GM19328 (cell line): Measurements from ENCODE around the gene EXOSC7.

ENCODE experiments used
- ATAC-seq: cut with Tn5 transposase; IDR thresholded peaks from one replicate; pipeline ENCODE4 v1.9.1; 2021; ENCODE audit warnings: mild to moderate bottlenecking, moderate library complexity; ENCODE audit not compliant: unreplicated experiment

The EXOSC7 gene

DNA sequence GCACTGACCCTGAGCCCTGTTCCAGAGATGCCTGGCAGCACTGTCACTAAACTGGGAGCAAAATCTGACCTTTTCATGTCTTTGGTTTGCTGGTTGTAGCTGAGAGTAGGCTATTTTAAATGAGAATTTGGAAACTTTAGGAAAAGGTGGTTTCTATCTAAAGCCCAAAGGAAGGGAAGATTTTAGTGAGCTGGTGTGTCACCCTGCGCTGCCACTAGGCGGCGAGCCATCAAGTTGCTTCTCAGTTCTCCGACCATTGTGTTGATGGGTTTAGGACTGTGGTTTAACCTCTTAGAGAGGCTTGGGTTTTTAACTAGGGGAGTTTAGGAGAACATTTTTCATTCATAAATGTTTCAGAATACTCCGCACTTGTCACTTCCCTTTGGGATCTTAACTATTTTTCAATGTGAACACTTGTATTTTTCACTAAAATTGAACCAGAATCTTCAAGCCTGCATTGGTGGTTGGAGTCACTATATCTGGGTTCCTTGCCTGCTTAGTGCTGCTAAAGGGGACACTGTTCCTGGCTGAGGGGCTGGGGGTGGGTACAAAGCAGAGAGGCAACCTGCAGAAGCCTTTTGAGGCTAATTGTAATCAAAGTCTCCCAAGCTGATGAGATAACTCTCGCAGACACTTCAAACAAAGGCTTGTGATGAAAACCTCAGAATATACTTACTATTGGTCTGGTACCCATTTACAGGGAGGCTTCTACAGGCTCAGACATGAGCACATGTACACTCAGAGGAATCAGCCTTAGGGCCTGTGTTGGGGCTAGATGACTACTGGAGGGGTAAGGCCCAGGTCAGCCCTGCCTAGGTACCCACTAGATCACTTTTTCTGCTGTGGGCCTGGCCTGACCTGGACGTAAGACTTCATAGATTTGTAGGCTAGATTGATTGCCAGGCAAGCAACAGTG is 16.8 kb downstream of the EXOSC7 start:
- no peak for ATAC-seq

GRCh38 chr3:44993471-44994205 is 17.6 kb downstream of the EXOSC7 start:
- no peak for ATAC-seq

GRCh38 chr3:44995142-44995770 is 19.2 kb downstream of the EXOSC7 start:
- no peak for ATAC-seq

DNA sequence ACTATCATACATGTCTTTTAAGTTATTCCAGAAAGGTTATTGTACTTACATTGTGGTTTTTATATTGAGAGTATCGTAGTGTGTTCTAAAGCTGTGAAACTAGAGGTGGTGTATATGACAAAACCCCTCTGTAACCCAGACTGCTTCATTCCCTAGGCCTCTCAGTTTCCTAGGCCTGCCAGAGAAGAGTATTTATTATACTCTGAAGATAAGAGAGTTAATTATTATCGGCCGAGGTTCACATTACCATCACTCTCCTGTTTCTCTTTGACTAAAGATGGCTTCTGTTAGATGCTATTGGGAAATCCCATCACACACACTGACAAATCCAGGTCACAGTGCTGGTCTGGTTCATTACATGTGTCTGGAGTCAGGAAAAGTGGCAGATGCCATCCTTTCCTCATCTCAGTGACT is 20.5 kb downstream of the EXOSC7 start:
- no peak for ATAC-seq

DNA sequence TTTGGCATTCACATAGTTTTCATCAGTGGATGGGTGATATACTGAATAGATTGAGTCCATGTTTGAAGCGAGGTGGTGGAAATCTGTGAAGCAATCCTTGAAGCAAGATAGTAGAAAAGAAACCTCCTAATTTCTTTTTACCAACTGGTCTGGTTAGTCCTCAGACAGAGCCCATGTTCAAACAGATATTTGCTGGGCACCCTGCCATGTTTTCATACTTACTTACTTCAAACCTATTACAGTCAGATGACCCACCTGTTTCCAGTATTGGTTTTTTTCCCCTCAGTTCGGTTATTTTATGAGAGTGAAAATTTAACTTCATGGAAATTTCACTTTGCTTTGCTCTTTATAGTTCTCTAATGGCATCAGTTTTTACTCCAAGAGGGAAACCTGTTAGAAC is 23.7 kb downstream of the EXOSC7 start:
- no peak for ATAC-seq

- ATAC-seq: no peak
Measured at GRCh38 chr3:45000823-45001222, 24.8 kb downstream of the EXOSC7 start.

DNA sequence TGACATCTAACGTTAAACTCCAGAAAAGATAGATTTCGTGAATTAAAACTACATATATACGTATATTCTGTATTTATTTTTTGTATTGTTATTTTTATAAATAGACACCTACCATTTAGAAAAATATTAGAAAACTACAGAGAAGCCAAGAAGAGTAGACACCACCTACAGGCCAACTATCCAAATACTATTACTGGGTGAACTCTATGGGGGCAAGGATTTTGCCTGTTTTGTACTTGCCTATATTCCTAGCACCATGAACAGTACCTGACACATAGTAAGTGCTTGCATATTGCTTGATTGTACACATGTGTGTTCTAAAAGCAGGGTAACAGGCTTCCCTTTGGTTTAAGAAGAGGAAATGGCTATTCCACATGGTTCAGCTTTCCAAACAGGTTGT is 25.7 kb downstream of the EXOSC7 start:
- ATAC-seq: no peak

DNA sequence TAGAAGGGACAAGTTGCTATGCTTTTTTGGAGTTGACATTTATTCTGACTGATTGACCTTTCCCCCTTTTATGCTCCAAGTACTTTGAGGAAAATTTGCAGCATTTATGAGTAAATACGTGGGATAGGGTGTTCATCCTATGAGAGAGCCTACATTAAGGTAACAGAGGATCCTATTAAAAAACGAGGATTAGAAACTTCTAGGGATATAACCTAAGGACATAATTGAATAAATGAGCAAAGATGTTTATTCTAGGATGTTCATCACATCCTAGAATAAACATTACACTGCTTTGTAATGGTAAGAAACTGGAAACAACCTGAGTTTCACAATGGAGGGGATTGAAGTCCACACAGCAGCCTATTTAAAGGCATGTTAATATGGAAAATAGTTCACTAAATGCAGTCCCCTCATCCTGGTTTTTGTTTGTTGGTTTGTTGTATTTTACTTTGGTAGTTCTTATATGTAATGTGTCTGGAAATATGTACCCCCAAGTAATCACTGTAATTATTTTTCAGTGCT is 26.2 kb downstream of the EXOSC7 start:
- no peak for ATAC-seq

DNA sequence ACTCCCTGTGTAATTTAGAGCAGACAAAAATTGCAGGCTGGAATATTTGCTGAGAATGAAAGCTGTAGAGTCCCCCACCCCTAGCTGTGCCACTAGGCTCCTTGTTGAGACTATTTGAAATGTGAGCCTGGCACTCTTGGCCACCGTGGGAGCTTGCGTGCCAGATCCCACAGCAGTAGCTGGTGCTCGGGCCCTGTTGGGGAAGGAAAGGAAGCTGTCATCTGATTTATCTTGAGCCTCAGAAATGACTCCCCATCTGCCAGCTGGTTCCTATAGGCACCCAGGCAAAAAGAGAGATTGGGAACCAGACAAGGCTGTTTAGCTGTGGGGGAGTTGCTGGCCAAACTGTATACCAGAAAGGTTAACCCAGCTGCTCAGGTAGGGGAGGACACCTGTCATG is 26.7 kb downstream of the EXOSC7 start:
- ATAC-seq: no peak

- no peak for ATAC-seq
Measured at GRCh38 chr3:45003406-45003805, 27.4 kb downstream of the EXOSC7 start.

GRCh38 chr3:45003859-45004258 is 27.8 kb downstream of the EXOSC7 start:
- ATAC-seq: no peak

DNA sequence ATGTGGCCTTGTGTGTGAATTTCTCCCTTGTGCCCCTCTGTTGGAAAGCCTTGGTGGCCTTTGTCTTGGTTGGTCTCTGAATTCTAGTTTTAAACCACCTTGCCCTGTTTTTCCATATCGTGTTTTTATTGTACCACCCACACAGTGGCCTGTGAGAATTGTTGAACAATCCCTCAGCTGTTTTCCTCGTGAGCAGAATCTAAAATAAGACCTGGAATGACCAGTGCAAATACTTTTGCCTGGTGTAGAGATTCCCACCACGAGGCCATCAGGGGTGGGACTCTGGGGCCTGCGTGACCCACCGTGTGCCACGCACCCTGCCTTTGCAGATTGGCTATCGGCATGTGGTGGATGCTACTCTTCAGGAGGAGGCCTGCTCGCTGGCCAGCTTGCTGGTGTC is 31.0 kb downstream of the EXOSC7 start:
- no peak for ATAC-seq

DNA sequence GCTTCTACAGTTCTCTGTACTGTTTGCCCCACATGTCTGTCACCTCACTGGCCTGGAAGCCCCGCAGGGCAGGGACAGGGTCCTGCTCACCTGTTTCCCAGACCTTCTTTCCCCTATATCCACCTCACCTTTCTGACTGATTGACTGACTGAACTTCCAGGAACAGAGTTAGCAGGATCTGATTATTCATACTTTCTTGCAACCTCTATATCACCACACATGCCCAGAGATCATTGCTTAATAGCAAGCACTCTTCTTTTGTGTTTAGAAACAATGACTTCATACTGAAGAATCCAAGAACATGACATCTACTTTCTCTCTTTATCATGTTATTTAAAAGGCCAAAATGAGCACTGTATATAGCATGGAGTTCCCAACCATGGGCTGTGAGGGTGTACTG is 32.1 kb downstream of the EXOSC7 start:
- ATAC-seq: no peak

DNA sequence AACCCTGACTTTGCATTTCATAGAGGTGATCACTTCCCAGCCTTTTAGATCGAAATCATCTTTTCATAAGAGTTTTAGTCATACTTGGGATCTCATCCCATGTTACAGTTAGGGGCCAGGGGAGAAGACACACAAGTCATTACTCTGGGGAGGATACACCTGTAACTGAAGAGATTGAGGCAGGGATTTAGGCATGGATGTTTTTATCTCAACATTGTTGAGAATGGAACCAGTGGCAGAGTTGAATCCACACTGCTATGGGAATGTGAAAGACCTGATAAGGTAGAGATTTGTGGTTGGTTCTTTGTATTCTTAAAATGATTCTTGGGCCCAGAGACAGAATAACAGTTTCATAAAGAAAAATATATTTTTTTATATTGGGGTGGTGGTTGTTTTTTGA is 33.8 kb downstream of the EXOSC7 start:
- no peak for ATAC-seq

DNA sequence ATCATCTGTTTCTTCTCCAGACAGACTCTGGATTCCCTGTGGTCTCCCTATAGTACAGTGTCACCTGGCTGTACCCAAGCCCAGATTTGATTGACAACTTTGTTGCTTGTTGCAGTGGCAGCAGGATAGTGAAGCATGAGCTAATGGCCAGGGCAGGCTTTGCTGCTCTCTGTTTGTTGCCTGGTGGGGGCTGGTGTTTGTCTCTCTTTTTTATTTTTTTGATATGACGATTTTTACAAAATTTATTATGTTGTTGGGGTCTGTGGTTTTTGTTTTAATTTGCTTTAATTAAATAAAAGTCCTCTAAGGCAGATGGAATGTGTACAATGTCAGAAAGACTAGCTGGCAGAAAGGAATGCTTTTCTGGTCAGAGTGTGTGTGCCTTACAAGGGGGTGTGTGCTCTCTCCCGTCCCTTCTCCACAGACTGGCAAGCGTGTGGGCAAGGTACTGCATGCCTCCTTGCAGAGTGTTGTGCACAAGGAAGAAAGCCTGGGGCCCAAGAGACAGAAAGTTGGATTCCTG is 34.8 kb downstream of the EXOSC7 start:
- no peak for ATAC-seq

GRCh38 chr3:45011756-45012508 is 35.9 kb downstream of the EXOSC7 start:
- no peak for ATAC-seq

GRCh38 chr3:45012577-45012976 is 36.5 kb downstream of the EXOSC7 start:
- ATAC-seq: no peak

DNA sequence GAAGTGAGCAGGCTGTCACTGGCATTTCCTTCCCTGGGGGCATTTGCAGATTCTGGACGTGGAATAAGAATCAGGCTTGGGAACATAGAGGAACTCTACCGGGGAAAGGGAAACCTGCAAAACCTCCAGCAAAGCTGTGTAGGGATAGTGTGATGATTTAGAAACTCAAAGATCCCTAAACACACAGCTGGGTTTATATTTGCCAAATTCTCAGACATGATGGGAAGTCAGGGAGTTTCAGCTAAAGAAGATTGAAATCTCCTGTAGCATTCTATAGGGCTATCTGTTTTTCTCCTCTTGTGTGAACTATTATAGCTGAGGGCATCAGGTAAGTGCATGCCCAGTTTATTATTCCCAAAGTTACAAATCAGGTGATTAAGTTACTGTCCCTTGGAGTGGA is 40.9 kb downstream of the EXOSC7 start:
- no peak for ATAC-seq

DNA sequence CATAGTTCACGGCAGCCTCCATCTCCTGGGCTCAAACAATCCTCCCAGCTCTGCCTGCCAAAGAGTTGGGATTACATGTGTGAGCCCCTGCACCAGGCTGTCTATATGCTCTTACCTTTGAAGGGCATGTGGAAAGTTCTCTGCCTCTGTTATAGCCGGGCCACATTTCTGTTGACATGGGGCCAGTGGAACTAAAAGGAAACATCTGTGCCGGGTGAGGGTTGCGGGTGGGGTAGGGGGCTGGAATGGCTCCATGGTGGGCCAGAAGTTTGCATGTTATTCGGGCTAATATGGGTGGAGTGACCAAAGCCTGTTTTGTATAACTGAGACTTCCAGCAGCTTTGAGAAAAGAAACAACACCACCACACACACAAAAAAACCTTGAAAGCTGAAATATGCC is 41.8 kb downstream of the EXOSC7 start:
- ATAC-seq: no peak

DNA sequence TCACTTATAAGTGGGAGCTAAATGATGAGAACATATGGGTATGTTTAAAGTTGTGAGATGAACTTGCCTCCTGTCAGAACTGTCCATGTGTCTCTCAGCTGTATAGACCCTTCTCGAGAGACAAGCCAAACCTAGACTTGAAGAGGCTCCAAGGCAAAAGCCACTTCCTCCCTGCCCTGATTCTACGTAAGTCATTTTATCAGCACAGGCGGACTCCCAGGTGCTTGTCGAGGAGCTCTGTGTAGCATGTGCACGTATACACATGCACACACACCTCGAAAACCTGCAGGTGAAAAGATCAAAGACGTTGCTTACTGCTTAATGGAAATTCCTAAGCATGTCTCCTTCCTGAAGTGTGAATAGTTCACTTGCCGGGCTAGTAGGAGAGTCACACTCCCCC is 44.5 kb downstream of the EXOSC7 start:
- ATAC-seq: no peak
